IMR-90 (cell line): ENCODE data around the gene KLHL17. TPM values are rescaled to one million over a fixed set of nuclear protein-coding genes. Genes with fewer than 3 reads are reported as not detected.

ENCODE experiments used
- ATAC-seq: fragments of 200-7000 bp; cut with Tn5 transposase; 2 replicates; pipeline ENCODE4 v1.9.1; 2020; ENCODE audit warnings: low read depth, mild to moderate bottlenecking, moderate library complexity
- BruUV-seq: library from RNA; stranded (reverse); fragments of 400-500 nt; replicated peaks from 2 replicates; lab custom pipeline; 2021; lab: Mats Ljungman, UMichigan
- CTCF ChIA-PET: fragments of 300-600 bp; formaldehyde crosslinking; extraction: SDS; loops from one replicate; lab custom pipeline; 2021; ENCODE audit warnings: antibody characterized with exemption; lab: Yijun Ruan, JAX
- POLR2A ChIA-PET: fragments of 300-600 bp; sonication (Branson Sonifier 250); formaldehyde crosslinking; loops from one replicate; lab custom pipeline; 2022; ENCODE audit warnings: antibody characterized with exemption; ENCODE audit not compliant: unreplicated experiment; lab: Charles Lee
- DNase-seq: peaks from one replicate; pipeline ENCODE4 v3.0.0; 2013
- H2AFZ ChIP-seq: replicated peaks from 2 replicates; pipeline ENCODE3; 2013; ENCODE audit warnings: low read length, mild to moderate bottlenecking; ENCODE audit not compliant: poor library complexity
- H2AK5ac ChIP-seq: 2 replicates; pipeline ENCODE4 v1.6.1; 2013; ENCODE audit warnings: low read depth, low read length, inconsistent platforms
- H2AK9ac ChIP-seq: replicated peaks from 2 replicates; pipeline ENCODE3; 2013; ENCODE audit warnings: mild to moderate bottlenecking, low read depth, low read length, moderate library complexity; ENCODE audit not compliant: poor library complexity
- H2BK120ac ChIP-seq: 2 replicates; pipeline ENCODE4 v1.6.1; 2013; ENCODE audit warnings: low read depth, low read length, inconsistent platforms
- H2BK15ac ChIP-seq: 3 replicates; pipeline ENCODE4 v1.6.1; 2013; ENCODE audit warnings: low read depth, low read length, inconsistent platforms
- H2BK20ac ChIP-seq: 2 replicates; pipeline ENCODE4 v1.6.1; 2013; ENCODE audit warnings: low read depth, mild to moderate bottlenecking, inconsistent platforms, low read length, moderate library complexity
- H2BK5ac ChIP-seq: 2 replicates; pipeline ENCODE4 v1.6.1; 2013; ENCODE audit warnings: mild to moderate bottlenecking, low read depth, low read length, inconsistent platforms; ENCODE audit not compliant: poor library complexity, severe bottlenecking
- H3K14ac ChIP-seq: replicated peaks from 2 replicates; pipeline ENCODE4 v1.6.1; 2013; ENCODE audit warnings: low read depth, low read length, inconsistent platforms
- H3K18ac ChIP-seq: 2 replicates; pipeline ENCODE4 v1.6.1; 2013; ENCODE audit warnings: low read depth, low read length, control low read depth
- H3K23ac ChIP-seq: 2 replicates; pipeline ENCODE4 v1.6.1; 2013; ENCODE audit warnings: low read depth, low read length, inconsistent platforms
- H3K27ac ChIP-seq: 2 replicates; pipeline ENCODE4 v1.5.1; 2013; ENCODE audit warnings: mild to moderate bottlenecking, control low read depth, low read length; ENCODE audit not compliant: insufficient read depth
- H3K27me3 ChIP-seq: 2 replicates; pipeline ENCODE4 v1.6.1; 2013; ENCODE audit warnings: low read length; ENCODE audit not compliant: control insufficient read depth, insufficient read depth
- H3K36me3 ChIP-seq: 2 replicates; pipeline ENCODE4 v1.6.1; 2013; ENCODE audit warnings: low read length, mixed read lengths; ENCODE audit not compliant: control insufficient read depth, insufficient read depth
- H3K4ac ChIP-seq: 2 replicates; pipeline ENCODE4 v1.6.1; 2013; ENCODE audit warnings: low read depth, low read length, inconsistent platforms
- H3K4me1 ChIP-seq: 2 replicates; pipeline ENCODE4 v1.6.1; 2013; ENCODE audit warnings: low read length, mixed read lengths; ENCODE audit not compliant: control insufficient read depth, insufficient read depth
- H3K4me2 ChIP-seq: 2 replicates; pipeline ENCODE4 v1.6.1; 2013; ENCODE audit warnings: low read depth, mild to moderate bottlenecking, control low read depth, low read length, moderate library complexity
- H3K4me3 ChIP-seq: 2 replicates; pipeline ENCODE4 v1.5.1; 2013; ENCODE audit warnings: low read depth, mild to moderate bottlenecking, control low read depth, low read length, moderate library complexity; ENCODE audit not compliant: insufficient read depth
- H3K56ac ChIP-seq: 2 replicates; pipeline ENCODE4 v1.6.1; 2013; ENCODE audit warnings: low read length, inconsistent platforms; ENCODE audit not compliant: insufficient read depth; ENCODE audit errors: extremely low read depth
- H3K79me1 ChIP-seq, 2 experiments: 2 replicates each; pipeline ENCODE4 v1.6.1; 2013; ENCODE audit warnings: low read length in 2 of 2, inconsistent platforms in 1 of 2, low read depth in 1 of 2
- H3K9ac ChIP-seq: 2 replicates; pipeline ENCODE4 v1.6.1; 2013; ENCODE audit warnings: low read depth, low read length, control low read depth
- H3K9me1 ChIP-seq: 2 replicates; pipeline ENCODE4 v1.6.1; 2013; ENCODE audit warnings: low read length, inconsistent platforms; ENCODE audit not compliant: insufficient read depth
- H3K9me3 ChIP-seq: 2 replicates; pipeline ENCODE4 v1.6.1; 2013; ENCODE audit warnings: low read length; ENCODE audit not compliant: control insufficient read depth, insufficient read depth
- H4K20me1 ChIP-seq: 2 replicates; pipeline ENCODE4 v1.6.1; 2013; ENCODE audit warnings: low read length, inconsistent platforms; ENCODE audit not compliant: insufficient read depth
- H4K5ac ChIP-seq: 2 replicates; pipeline ENCODE4 v1.6.1; 2013; ENCODE audit warnings: mild to moderate bottlenecking, low read depth, low read length, control low read depth
- H4K8ac ChIP-seq, 2 experiments: 2 replicates each; pipeline ENCODE4 v1.6.1; 2013; ENCODE audit warnings: low read depth in 2 of 2, low read length in 2 of 2, control low read depth in 1 of 2, inconsistent platforms in 1 of 2
- H4K91ac ChIP-seq: 2 replicates; pipeline ENCODE4 v1.6.1; 2013; ENCODE audit warnings: low read depth, low read length, inconsistent platforms; ENCODE audit not compliant: insufficient read depth
- BHLHE40 ChIP-seq: fragments of 150-350 bp; IDR thresholded peaks from 2 replicates; pipeline ENCODE4 v1.6.1; 2016; ENCODE audit warnings: mild to moderate bottlenecking, low read depth, low read length
- CEBPB ChIP-seq: IDR thresholded peaks from 2 replicates; pipeline ENCODE4 v1.6.1; 2012; ENCODE audit warnings: low read depth, low read length, improper control_type of control experiment
- CHD1 ChIP-seq: IDR thresholded peaks from 2 replicates; pipeline ENCODE4 v1.6.1; 2012; ENCODE audit warnings: low read depth, low read length, improper control_type of control experiment
- FOS ChIP-seq: fragments of 150-350 bp; IDR thresholded peaks from 2 replicates; pipeline ENCODE4 v1.6.1; 2016; ENCODE audit warnings: low read depth, low read length
- MAFK ChIP-seq: IDR thresholded peaks from 2 replicates; pipeline ENCODE4 v1.6.1; 2012; ENCODE audit warnings: low read depth, low read length, improper control_type of control experiment
- MAZ ChIP-seq: IDR thresholded peaks from 2 replicates; pipeline ENCODE4 v1.6.1; 2012; ENCODE audit warnings: low read depth, mild to moderate bottlenecking, low read length, improper control_type of control experiment, moderate library complexity, borderline replicate concordance
- MXI1 ChIP-seq: IDR thresholded peaks from 2 replicates; pipeline ENCODE4 v1.6.1; 2012; ENCODE audit warnings: low read depth, mild to moderate bottlenecking, low read length, moderate library complexity, borderline replicate concordance
- NFE2L2 ChIP-seq: fragments of 150-350 bp; IDR thresholded peaks from 2 replicates; pipeline ENCODE4 v1.6.1; 2016; ENCODE audit warnings: low read depth, mild to moderate bottlenecking, low read length
- POLR2A ChIP-seq: IDR thresholded peaks from 2 replicates; pipeline ENCODE4 v1.6.1; 2012; ENCODE audit warnings: mild to moderate bottlenecking, low read depth, low read length
- RCOR1 ChIP-seq: IDR thresholded peaks from 2 replicates; pipeline ENCODE4 v1.6.1; 2012; ENCODE audit warnings: mild to moderate bottlenecking, low read length, improper control_type of control experiment; ENCODE audit not compliant: insufficient replicate concordance
- RFX5 ChIP-seq: IDR thresholded peaks from 2 replicates; pipeline ENCODE4 v1.8.0; 2012; ENCODE audit warnings: low read depth, mild to moderate bottlenecking, low read length, moderate library complexity
- SMC3 ChIP-seq: fragments of 150-350 bp; IDR thresholded peaks from 2 replicates; pipeline ENCODE4 v1.6.1; 2016; ENCODE audit warnings: low read depth, mild to moderate bottlenecking, antibody characterized with exemption, low read length, moderate library complexity
- WGBS, 2 experiments: methylation state at CpG; one replicate each; pipeline versions ENCODE4 v1.1.5 to v1.1.7; 2013; ENCODE audit warnings: missing lambda C conversion rate in 2 of 2; ENCODE audit not compliant: insufficient read length in 1 of 2; ENCODE audit errors: extremely low coverage in 2 of 2; 5-methylcytosine and 5-hydroxymethylcytosine counted together
- dilution Hi-C: fragments of 300-500 bp; cut with HindIII; formaldehyde crosslinking; loops from one replicate; pipeline ENCODE4 v1.14.3; 2018; ENCODE audit warnings: low sequenced_read_pairs; ENCODE audit not compliant: unreplicated experiment
- in situ Hi-C: fragments of 300-500 bp; cut with MboI; formaldehyde crosslinking; loops from 3 replicates; pipeline ENCODE4 v1.14.3; 2019; ENCODE audit warnings: low sequenced_read_pairs, inconsistent platforms, mixed read lengths
- intact Hi-C: fragments of 100-400 bp; cut with micrococcal nuclease; formaldehyde crosslinking; loops from 2 replicates; pipeline ENCODE4 v1.10.0; 2022
- polyA plus RNA-seq, 3 experiments: library from polyadenylated mRNA; depleted of rRNA; stranded (reverse); fragments of >200 nt; gene quantifications; 2 replicates each; pipeline ENCODE4 v1.2.3, GENCODE V29; 2012; ENCODE audit warnings: low replicate concordance in 1 of 3
- total RNA-seq: library from RNA; depleted of rRNA; stranded (reverse); fragments of >200 nt; gene quantifications from 2 replicates; pipeline ENCODE4 v1.2.3, GENCODE V29; 2012
- TF ChIP-seq, protein P1 (sequence below): fragments of 150-350 bp; IDR thresholded peaks from 2 replicates; pipeline ENCODE4 v1.6.1; 2016; ENCODE audit warnings: low read depth, mild to moderate bottlenecking, low read length, moderate library complexity, borderline replicate concordance
- TF ChIP-seq, protein P2 (sequence below): fragments of 150-350 bp; IDR thresholded peaks from 2 replicates; pipeline ENCODE4 v1.6.1; 2017; ENCODE audit warnings: mild to moderate bottlenecking, antibody characterized with exemption, low read length, low read depth
- TF ChIP-seq, protein P3 (sequence below): conservative IDR thresholded peaks from 2 replicates; pipeline ENCODE4 v1.5.1; 2012; ENCODE audit warnings: mild to moderate bottlenecking, low read depth, low read length, improper control_type of control experiment

Gene KLHL17
- total and polyA plus RNA-seq, 2 of the 4 experiments (the other 2 are of a cell fraction) = 3.4 to 41.0 TPM

DNA sequence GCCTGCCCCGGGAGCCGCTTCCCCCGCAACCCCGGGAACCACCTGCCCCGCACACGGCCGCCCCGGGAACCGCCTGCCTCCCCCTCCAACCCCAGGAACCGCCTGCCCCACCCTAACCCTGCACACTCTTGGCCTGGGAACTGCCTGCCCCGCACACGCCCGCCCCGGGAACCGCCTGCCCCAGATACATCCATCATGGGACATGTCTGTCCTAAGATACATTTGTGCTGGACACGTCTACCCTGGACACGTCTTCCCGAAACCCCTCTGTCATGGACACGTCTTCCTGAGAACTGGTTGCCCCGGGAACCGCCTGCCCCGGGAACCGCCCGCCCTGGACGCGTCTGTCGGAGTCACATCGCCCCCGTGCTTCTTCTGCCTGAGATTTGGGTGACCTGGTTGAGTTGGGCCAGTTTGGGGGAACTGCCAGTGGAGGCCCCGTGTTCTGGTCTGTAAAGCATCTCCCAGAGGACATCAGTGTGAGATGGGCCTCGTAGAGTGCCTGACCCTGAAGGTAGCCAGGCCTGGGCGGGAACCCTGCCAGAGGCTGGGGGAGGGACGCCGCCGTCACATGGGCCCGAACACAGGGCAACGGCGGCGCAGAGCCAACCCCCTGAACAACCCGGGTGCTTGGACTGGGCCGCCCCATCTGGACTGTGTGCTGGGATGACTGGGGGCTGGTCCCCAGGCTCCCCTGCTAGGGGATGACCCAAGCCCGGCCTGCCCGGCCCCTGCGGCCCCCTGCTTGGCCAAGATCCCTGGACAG is 17.9 kb downstream of the KLHL17 start:
- BruUV-seq = no TSS peak
- Histone ChIP-seq H3K18ac (no peak overlapping the region), H4K5ac (no peak overlapping the region), H2BK15ac (no peak overlapping the region), H2AK5ac (no peak overlapping the region), H3K9me3 (no peaks in the 10 kb centered on the region), H2BK20ac (no peak overlapping the region), H3K14ac (no peak overlapping the region), H4K20me1 (no peaks in the 10 kb centered on the region; the same call in 1 of the 2 replicates), H3K4me3 (no peak overlapping the region), H3K4me1 (0 out of 2 replicates have a peak, but pooled peaks cover 2% of the 10 kb centered on the region), H4K8ac (no peak overlapping the region), H3K27me3 (peaks cover 5% of the 10 kb centered on the region; the same call in 1 of the 2 replicates), H2AK9ac (no peak overlapping the region), H3K56ac (no peak overlapping the region), H3K9ac (no peak overlapping the region), H3K27ac (no peak overlapping the region), H2AFZ (no peak overlapping the region), H3K79me1 (no peaks in the 10 kb centered on the region), H3K4ac (no peak overlapping the region), H3K4me2 (no peak overlapping the region), H4K91ac (no peak overlapping the region), H2BK5ac (no peak overlapping the region), H2BK120ac (no peak overlapping the region), H3K23ac (no peak overlapping the region), H3K36me3 (no peaks in the 10 kb centered on the region), H3K9me1 (no peaks in the 10 kb centered on the region)
- dilution Hi-C loops (no loop called here), intact Hi-C loops (loop anchor here (5.0 kb wide), 1 partner anchor 76 kb away; no protein-coding TSS in a partner anchor), in situ Hi-C loops (no loop called here)
- DNase-seq = no peak
- CTCF ChIA-PET = no interaction called here
- WGBS, 2 experiments = 92% methylated on average over 24 of the region's 44 CpGs; no CpG with 5 or more reads in 1 of the 2 experiments
- POLR2A ChIA-PET = no interaction called here
- no peak for ATAC-seq
- no peak for TF ChIP-seq CEBPB
- TF ChIP-seq, protein P1, sequence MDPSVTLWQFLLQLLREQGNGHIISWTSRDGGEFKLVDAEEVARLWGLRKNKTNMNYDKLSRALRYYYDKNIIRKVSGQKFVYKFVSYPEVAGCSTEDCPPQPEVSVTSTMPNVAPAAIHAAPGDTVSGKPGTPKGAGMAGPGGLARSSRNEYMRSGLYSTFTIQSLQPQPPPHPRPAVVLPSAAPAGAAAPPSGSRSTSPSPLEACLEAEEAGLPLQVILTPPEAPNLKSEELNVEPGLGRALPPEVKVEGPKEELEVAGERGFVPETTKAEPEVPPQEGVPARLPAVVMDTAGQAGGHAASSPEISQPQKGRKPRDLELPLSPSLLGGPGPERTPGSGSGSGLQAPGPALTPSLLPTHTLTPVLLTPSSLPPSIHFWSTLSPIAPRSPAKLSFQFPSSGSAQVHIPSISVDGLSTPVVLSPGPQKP = no peak
- TF ChIP-seq, protein P2, sequence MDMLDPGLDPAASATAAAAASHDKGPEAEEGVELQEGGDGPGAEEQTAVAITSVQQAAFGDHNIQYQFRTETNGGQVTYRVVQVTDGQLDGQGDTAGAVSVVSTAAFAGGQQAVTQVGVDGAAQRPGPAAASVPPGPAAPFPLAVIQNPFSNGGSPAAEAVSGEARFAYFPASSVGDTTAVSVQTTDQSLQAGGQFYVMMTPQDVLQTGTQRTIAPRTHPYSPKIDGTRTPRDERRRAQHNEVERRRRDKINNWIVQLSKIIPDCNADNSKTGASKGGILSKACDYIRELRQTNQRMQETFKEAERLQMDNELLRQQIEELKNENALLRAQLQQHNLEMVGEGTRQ = no peak
- TF ChIP-seq MXI1 = no peak
- TF ChIP-seq RCOR1 = no peak
- TF ChIP-seq CHD1 = no peak
- no peak for TF ChIP-seq MAFK
- no peak for TF ChIP-seq SMC3
- TF ChIP-seq BHLHE40 = no peak
- no peak for TF ChIP-seq NFE2L2
- TF ChIP-seq RFX5 = no peak
- TF ChIP-seq FOS = no peak
- no peak for TF ChIP-seq POLR2A
- no peak for TF ChIP-seq MAZ
- TF ChIP-seq, protein P3, sequence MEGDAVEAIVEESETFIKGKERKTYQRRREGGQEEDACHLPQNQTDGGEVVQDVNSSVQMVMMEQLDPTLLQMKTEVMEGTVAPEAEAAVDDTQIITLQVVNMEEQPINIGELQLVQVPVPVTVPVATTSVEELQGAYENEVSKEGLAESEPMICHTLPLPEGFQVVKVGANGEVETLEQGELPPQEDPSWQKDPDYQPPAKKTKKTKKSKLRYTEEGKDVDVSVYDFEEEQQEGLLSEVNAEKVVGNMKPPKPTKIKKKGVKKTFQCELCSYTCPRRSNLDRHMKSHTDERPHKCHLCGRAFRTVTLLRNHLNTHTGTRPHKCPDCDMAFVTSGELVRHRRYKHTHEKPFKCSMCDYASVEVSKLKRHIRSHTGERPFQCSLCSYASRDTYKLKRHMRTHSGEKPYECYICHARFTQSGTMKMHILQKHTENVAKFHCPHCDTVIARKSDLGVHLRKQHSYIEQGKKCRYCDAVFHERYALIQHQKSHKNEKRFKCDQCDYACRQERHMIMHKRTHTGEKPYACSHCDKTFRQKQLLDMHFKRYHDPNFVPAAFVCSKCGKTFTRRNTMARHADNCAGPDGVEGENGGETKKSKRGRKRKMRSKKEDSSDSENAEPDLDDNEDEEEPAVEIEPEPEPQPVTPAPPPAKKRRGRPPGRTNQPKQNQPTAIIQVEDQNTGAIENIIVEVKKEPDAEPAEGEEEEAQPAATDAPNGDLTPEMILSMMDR = no peak
